ENCODE measurements around the gene ASRGL1.

ASRGL1 gene

DNA sequence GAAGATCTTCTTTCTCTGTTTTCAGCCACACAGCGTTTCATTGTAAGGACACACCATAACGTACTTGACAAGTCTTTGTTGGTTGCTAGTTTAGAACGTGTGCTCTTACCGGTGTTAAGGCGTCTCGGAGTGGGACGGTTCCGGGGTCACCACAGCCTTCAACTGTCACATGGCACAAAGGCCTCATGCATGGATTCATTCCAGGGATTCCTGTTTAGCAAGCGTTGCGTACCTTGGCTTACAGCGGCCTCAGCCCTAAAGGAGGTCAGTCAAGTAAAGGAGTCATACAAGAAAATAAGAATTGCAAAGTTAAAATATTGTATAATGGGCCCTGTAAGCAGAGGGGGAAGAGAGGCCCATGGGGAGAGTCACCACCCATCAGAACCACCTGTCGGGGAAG is 79.3 kb downstream of the ASRGL1 start:
- no peak for DNase-seq

GRCh38 chr11:62418136-62418535 is 80.9 kb downstream of the ASRGL1 start:
- no peak for DNase-seq

GRCh38 chr11:62418733-62419132 is 81.5 kb downstream of the ASRGL1 start, which contains the start of gene SCGB1A1:
Gene SCGB1A1, plus strand, starts transcription at chr11:62419033. Its CDS starts 63 bp downstream, at chr11:62419096.
- DNase-seq, result no peak

DNA sequence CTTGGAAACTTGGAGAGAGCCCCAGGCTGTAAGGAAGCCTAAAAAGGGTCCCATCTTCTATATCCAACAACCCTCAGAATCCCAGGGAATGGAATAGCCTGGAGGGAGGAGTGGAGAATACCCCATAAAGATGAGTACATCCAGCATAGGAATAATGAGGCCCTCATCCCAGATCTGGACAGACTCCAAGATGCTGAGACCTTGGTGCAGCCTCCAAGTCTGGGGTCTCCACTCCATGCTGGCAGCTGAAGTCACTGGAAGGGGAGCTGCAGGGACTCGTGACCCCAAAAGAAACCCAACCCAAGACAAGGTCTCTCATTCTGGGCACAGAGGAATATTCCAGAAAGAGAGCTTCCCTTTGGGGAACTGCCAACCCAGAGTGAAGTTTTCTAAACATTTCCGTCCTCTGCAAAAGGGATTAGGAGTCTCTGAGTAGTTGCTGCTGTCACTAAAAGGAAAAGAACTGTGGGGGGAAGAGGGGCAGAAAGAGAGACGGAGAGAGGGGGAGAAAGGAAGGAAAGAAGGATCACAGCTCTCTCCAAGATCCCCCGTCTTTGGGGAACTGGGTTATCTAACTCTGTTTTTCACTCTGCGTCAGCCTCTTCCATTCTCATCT is 82.2 kb downstream of the ASRGL1 start:
- no peak for DNase-seq

DNA sequence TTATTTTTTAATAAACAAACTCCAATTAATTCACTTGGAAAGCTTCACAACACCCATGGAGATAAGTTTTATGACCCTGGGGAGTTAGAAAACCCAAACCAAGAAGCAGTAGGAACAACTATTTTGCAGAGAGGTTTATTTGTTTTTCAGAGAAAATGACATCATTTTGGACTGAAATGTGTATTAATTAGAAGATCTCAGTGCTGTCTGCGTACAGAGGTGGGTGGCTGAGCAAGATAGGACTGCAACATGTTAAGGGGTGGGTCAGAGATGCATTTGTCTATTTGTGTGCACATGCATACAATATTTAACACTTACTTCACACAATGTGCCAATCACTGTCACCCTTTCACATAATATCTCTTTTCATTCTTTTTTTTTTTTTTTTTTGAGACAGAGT is 82.7 kb downstream of the ASRGL1 start:
- no peak for DNase-seq

DNA sequence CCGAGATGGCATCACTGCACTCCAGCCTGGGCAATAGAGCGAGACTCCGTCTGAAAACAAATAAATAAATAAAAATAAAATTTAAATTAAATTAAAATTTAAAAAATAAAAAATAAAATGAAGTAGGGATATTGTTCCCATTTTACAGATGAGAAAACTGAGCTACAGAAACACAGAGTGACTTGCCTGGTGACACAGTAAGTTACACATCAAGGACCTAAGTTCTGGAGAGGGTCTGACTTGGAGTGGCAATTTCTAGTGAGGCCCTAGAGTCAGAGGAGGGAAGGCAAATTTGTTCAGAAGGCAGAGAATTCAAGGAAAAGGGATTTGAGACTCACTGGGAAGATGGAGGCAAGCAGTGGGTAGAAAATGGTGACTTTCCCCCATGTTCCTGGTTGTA is 83.6 kb downstream of the ASRGL1 start:
- no peak for DNase-seq

- DNase-seq, result no peak
Measured at GRCh38 chr11:62421996-62422395, 84.7 kb downstream of the ASRGL1 start.

GRCh38 chr11:62423012-62423411 is 85.8 kb downstream of the ASRGL1 start:
- no peak for DNase-seq

GRCh38 chr11:62427630-62428233 is 90.5 kb downstream of the ASRGL1 start:
- DNase-seq, result no peak

DNA sequence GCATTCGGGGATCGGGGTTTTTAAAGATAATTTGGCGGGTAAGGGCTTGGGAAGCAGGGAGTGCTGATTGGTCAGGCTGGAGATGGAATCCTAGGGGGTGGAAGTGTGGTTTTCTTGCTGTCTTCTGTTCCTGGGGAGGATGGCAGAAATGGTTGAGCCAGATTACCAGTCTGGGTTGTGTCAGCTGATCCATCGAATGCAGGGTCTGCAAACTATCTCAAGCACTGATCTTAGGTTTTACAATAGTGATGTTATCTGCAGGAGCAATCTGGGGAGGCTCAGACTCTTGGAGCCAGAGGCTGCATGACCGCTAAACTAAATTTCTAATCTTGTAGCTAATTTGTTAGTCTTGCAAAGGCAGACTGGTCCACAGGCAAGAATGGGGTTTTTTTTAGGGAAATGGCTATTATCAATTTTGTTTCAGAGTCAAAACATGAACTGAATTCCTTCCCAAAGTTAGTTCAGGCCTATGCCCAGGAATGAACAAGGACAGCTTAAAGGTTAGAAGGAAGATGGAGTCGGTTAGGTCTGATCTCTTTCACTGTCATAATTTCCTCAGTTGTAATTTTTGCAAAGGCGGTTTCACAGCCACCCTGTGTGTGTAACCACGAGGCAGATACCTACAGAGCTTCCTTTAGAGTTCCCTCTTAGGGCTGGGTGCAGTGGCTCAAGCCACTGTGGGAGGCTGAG is 91.8 kb downstream of the ASRGL1 start:
- DNase-seq, result no peak

DNA sequence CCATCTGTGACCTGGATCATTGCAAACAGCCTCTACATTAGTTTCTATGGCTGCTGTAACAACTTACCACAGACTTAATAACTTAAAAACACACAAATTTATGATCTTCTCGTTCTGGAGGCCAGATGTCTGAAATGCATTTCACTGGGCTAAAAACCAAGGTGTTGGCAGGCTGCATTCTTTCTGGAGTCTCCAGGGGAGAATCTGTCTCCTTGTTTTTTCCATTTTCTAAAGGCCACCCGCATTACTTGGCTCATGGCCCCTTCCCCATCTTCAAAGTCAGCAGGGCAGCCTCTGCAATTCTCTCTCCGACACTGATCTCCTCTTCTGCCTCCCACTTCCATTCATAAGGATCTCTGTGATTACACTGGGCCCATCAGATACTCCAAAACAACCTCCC is 93.2 kb downstream of the ASRGL1 start:
- DNase-seq, result no peak

- no peak for DNase-seq
Measured at GRCh38 chr11:62431171-62431901, 94.1 kb downstream of the ASRGL1 start.

GRCh38 chr11:62432695-62433094 is 95.4 kb downstream of the ASRGL1 start:
- no peak for DNase-seq

- no peak for DNase-seq
Measured at GRCh38 chr11:62433141-62433903, 96.1 kb downstream of the ASRGL1 start.

- peak; percentile 14 for DNase-seq
Measured at GRCh38 chr11:62433904-62434276, 96.6 kb downstream of the ASRGL1 start.

GRCh38 chr11:62435846-62436660 is 98.8 kb downstream of the ASRGL1 start:
- DNase-seq, result peak; percentile 55

DNA sequence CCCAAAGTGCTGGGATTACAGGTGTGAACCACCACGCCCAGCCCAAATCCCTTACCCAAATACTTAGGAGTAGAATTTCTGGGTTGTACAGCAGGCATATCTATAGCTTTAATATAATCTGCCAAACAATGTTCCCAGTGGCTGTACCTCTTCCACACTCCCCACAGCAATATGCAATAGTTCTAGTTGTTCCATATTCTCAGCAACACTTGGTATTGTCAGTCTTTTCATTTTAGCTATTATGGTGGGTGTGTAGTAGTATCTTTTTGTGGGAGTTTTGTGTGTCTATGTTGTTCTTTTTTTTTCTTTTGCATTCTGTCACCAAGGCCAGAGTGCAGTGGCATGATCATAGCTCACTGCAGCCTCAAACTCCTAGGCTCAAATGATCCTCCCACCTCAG is 100.4 kb downstream of the ASRGL1 start:
- no peak for DNase-seq

DNA sequence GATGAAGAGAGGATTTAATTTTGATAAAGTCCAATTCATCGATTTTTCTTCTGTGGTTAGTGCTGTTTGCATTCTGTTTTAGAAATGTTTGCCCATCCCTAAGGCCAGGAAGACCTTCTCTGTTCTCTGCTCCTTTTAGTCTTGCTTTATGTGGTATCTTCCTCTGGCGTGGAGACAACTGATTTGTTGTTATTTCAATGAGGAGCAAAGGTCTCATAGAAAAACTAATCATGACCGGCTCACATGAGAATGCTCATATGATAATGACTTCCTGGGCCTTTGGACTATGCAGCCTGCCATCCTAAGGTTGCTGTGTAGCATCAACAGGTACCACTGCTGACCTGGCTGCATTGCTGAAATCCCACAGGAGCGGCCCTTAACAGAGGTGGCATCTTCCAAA is 101.4 kb downstream of the ASRGL1 start:
- DNase-seq, result no peak

- DNase-seq, result no peak
Measured at GRCh38 chr11:62439785-62440602, 102.7 kb downstream of the ASRGL1 start.
